ENCODE measurements around the gene RTN4RL2.

GRCh38 chr11:57430952-57431351, 29.4 kb upstream of the RTN4RL2 start:
- no peak for TF ChIP-seq CTCF (IDR thresholded peaks at IDR 0.05; ENCODE audit: insufficient read depth, low read length, poor library complexity, severe bottlenecking)
- TF ChIP-seq EZH2phosphoT487 (conservative IDR thresholded peaks at IDR 0.05; ENCODE audit: low read length) = no peak

All from SU-DHL-6 (cell line).